WTC11 (cell line): ENCODE results near the gene ANO9.

Experiments used
- ATF1 ChIP-seq: sonication (generic); formaldehyde crosslinking; IDR thresholded peaks from 2 replicates; pipeline ENCODE4 v1.8.1; 2023; ENCODE audit warnings: mild to moderate bottlenecking, moderate library complexity, missing genetic modification reagents
- ATF2 ChIP-seq: sonication (generic); formaldehyde crosslinking; IDR thresholded peaks from 2 replicates; pipeline ENCODE4 v1.8.1; 2022; ENCODE audit warnings: low read depth, missing genetic modification reagents, borderline replicate concordance
- ATF3 ChIP-seq: sonication (generic); formaldehyde crosslinking; conservative IDR thresholded peaks from 2 replicates; pipeline ENCODE4 v1.8.1; 2022; ENCODE audit warnings: mild to moderate bottlenecking, missing genetic modification reagents
- CREB1 ChIP-seq: sonication (generic); formaldehyde crosslinking; IDR thresholded peaks from 2 replicates; pipeline ENCODE4 v1.8.0; 2023; ENCODE audit warnings: mild to moderate bottlenecking, missing genetic modification reagents
- CTCF ChIP-seq: fragments of 200-600 bp; IDR thresholded peaks from 2 replicates; pipeline ENCODE4 v1.8.0; 2022; ENCODE audit warnings: antibody characterized with exemption
- FOXJ3 ChIP-seq: sonication (generic); formaldehyde crosslinking; IDR thresholded peaks from 2 replicates; pipeline ENCODE4 v1.9.0; 2021; ENCODE audit warnings: missing genetic modification reagents, mild to moderate bottlenecking, borderline replicate concordance
- IRF2 ChIP-seq: sonication (generic); formaldehyde crosslinking; IDR thresholded peaks from 2 replicates; pipeline ENCODE4 v1.8.0; 2022; ENCODE audit warnings: low read depth, missing genetic modification reagents, borderline replicate concordance
- USF2 ChIP-seq: sonication (generic); formaldehyde crosslinking; IDR thresholded peaks from 2 replicates; pipeline ENCODE4 v1.8.1; 2023; ENCODE audit warnings: mild to moderate bottlenecking, missing genetic modification reagents, moderate library complexity
- TF ChIP-seq, protein P1 (sequence below): sonication (generic); formaldehyde crosslinking; IDR thresholded peaks from 2 replicates; pipeline ENCODE4 v1.8.1; 2022; ENCODE audit warnings: mild to moderate bottlenecking, missing genetic modification reagents, moderate library complexity, borderline replicate concordance
- TF ChIP-seq, protein P2 (sequence below): sonication (generic); formaldehyde crosslinking; IDR thresholded peaks from 2 replicates; pipeline ENCODE4 v1.8.0; 2022; ENCODE audit warnings: mild to moderate bottlenecking, missing genetic modification reagents

DNA sequence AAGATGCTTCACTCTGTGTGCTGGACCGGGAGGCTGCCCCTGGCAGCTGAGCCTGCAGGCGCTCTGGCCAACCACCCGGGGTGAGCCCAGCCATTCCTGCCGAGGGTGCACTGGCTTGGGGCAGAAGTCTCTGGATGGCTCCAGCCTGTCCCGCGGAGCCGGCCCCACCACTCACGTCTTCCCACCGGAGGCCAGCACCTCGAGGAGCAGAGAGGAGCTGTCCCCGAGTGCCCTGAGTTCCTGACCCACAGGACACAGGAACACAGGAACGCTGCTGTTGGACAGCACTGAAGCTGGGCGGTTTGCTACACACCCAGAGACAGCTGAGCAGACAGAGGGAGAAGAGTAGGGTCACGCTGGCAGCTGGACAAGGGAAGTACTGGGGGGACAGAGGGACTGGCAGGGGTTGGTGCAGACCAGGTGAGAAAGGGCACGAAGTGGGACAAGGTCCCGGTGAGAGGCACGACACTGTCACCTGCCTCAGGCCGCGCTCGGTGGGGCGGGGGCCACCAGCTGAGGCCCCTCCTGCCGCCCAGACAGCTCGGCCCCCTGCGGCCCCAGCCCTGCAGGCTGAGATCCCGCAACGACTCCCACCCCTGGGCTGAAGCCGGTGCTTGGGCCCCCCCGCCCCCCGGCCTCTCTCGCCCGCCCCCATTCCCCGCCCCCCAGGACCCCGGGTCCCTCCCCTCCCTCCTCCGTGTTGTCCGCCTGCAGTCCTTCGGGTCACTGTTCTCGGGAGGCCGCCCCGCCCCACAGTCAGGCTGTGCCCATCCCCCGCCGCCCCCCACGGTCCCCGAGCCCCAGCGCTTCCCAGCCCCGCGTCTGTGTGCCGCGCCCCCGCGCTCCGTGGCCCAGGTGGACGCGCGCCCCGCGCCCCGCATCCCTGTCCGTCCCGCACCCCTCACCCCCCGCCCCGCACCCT lies 73.1 kb downstream of the ANO9 start:
- TF ChIP-seq CTCF: no peak
- no peak for TF ChIP-seq CREB1 (CRISPR knock-in tag)
- TF ChIP-seq IRF2 (CRISPR knock-in tag): no peak
- no peak for TF ChIP-seq ATF3 (CRISPR knock-in tag)
- no peak for TF ChIP-seq ATF2 (CRISPR knock-in tag)
- no peak for TF ChIP-seq ATF1
- TF ChIP-seq FOXJ3: no peak
- no peak for TF ChIP-seq USF2 (CRISPR knock-in tag)
- TF ChIP-seq, protein P1, sequence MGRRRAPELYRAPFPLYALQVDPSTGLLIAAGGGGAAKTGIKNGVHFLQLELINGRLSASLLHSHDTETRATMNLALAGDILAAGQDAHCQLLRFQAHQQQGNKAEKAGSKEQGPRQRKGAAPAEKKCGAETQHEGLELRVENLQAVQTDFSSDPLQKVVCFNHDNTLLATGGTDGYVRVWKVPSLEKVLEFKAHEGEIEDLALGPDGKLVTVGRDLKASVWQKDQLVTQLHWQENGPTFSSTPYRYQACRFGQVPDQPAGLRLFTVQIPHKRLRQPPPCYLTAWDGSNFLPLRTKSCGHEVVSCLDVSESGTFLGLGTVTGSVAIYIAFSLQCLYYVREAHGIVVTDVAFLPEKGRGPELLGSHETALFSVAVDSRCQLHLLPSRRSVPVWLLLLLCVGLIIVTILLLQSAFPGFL (CRISPR knock-in tag): no peak
- TF ChIP-seq, protein P2, sequence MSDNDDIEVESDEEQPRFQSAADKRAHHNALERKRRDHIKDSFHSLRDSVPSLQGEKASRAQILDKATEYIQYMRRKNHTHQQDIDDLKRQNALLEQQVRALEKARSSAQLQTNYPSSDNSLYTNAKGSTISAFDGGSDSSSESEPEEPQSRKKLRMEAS (CRISPR knock-in tag): no peak
